ENCODE results near the gene QRICH1. TPM values are rescaled to one million over a fixed set of nuclear protein-coding genes. Genes with fewer than 3 reads are reported as not detected.

Gene QRICH1
- total RNA-seq, 2 experiments from 2014 or later = 111 to 132 TPM

DNA sequence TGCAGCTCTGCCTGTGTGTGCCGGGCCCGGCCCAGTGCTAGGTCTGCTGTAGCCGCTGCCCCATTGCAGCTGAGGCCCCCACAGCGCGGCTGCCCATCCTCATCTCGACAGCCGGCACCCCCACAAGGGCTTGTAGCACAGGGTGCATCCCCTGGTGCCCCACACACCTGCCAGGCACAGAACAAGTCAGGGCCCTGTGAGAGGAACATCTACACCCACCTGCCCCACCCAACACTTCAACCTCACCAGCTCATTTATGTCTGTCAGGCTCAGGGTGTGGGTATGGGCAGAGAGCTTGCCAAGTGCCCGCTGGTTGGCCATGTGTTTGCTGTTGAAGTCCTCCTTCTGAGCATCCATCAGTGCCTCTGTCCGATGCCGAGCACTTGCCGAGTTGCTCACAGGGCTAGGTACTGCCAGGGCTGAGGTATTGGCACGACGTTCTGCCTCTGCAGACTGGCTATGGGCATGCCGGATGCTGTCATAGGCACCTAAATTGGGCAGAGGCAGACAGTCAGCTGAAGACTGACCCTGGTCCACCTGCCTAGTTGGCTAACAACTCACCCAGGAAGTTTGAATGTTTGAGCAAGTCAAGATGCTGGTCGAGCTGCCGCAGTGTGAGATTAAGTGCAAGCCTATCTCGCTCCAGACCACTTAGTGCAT, 29.1 kb upstream of the QRICH1 start:
- TF ChIP-seq, protein P1, sequence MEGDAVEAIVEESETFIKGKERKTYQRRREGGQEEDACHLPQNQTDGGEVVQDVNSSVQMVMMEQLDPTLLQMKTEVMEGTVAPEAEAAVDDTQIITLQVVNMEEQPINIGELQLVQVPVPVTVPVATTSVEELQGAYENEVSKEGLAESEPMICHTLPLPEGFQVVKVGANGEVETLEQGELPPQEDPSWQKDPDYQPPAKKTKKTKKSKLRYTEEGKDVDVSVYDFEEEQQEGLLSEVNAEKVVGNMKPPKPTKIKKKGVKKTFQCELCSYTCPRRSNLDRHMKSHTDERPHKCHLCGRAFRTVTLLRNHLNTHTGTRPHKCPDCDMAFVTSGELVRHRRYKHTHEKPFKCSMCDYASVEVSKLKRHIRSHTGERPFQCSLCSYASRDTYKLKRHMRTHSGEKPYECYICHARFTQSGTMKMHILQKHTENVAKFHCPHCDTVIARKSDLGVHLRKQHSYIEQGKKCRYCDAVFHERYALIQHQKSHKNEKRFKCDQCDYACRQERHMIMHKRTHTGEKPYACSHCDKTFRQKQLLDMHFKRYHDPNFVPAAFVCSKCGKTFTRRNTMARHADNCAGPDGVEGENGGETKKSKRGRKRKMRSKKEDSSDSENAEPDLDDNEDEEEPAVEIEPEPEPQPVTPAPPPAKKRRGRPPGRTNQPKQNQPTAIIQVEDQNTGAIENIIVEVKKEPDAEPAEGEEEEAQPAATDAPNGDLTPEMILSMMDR (conservative IDR thresholded peaks at IDR 0.05; ENCODE audit: low read length) = no peak
- TF ChIP-seq EZH2phosphoT487 (IDR thresholded peaks at IDR 0.05; ENCODE audit: borderline replicate concordance, low read depth, low read length) = no peak
- no peak overlapping the region for H3K4me2 ChIP-seq (ENCODE audit: low read length)
- H3K9me3 ChIP-seq (ENCODE audit: low read length) = no peaks in the 10 kb centered on the region
- peaks cover 18% of the 10 kb centered on the region for H3K79me2 ChIP-seq (ENCODE audit: insufficient read depth, low read depth, low read length)
- no peak overlapping the region for H3K4me3 ChIP-seq (ENCODE audit: low read depth, low read length, poor library complexity, severe bottlenecking)
- peaks cover 10% of the 10 kb centered on the region for H3K36me3 ChIP-seq (ENCODE audit: insufficient read depth, low read length)
- ChIA-PET CTCF (ENCODE audit: unreplicated experiment) (no interaction called here), POLR2A (no interaction called here)
- no peak for DNase-seq (ENCODE audit: low spot score)
- H3K9me2 ChIP-seq (ENCODE audit: insufficient read depth, low read length) = no peaks in the 10 kb centered on the region
- H3K27ac ChIP-seq (ENCODE audit: low read depth, low read length, poor library complexity, severe bottlenecking) = no peak overlapping the region
- no peak overlapping the region for H2AFZ ChIP-seq (ENCODE audit: low read length)
- BruUV-seq (replicated peaks) = no TSS peak
- no peaks in the 10 kb centered on the region for H4K20me1 ChIP-seq (ENCODE audit: insufficient read depth, low read length)
- intact Hi-C loops (cut with micrococcal nuclease; ENCODE audit: unreplicated experiment) = no loop called here
- peaks cover 22% of the 10 kb centered on the region for H3K4me1 ChIP-seq (ENCODE audit: insufficient read depth, low read length, poor library complexity, severe bottlenecking)

DNA sequence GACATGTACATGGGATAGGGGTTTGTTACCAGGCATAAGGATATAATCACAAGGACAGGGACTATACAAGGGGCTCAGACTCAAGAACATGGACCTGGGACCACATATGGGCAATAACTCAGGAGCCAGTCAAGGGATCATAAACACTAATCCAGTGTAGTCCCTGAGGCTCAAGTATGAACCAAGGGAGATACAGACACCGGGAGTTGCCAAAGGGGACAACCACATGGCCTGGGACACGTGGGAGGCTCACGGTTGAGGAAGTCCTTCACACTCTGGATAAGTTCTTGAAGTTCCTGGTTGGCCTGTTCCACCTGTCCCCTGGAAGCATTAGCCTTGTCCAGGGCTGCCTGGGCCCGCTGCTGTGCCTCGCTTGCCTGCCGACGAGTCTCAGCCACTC, 28.6 kb upstream of the QRICH1 start:
- Histone ChIP-seq H3K9me2 (ENCODE audit: insufficient read depth, low read length) (no peaks in the 10 kb centered on the region), H3K9me3 (ENCODE audit: low read length) (no peaks in the 10 kb centered on the region), H3K36me3 (ENCODE audit: insufficient read depth, low read length) (peaks cover 16% of the 10 kb centered on the region), H3K4me2 (ENCODE audit: low read length) (no peak overlapping the region), H4K20me1 (ENCODE audit: insufficient read depth, low read length) (no peaks in the 10 kb centered on the region), H3K27ac (ENCODE audit: low read depth, low read length, poor library complexity, severe bottlenecking) (no peak overlapping the region), H2AFZ (ENCODE audit: low read length) (no peak overlapping the region), H3K4me1 (ENCODE audit: insufficient read depth, low read length, poor library complexity, severe bottlenecking) (peaks cover 22% of the 10 kb centered on the region), H3K4me3 (ENCODE audit: low read depth, low read length, poor library complexity, severe bottlenecking) (no peak overlapping the region), H3K79me2 (ENCODE audit: insufficient read depth, low read depth, low read length) (peaks cover 18% of the 10 kb centered on the region)
- no peak for TF ChIP-seq EZH2phosphoT487 (IDR thresholded peaks at IDR 0.05; ENCODE audit: borderline replicate concordance, low read depth, low read length)
- TF ChIP-seq, protein P1 (conservative IDR thresholded peaks at IDR 0.05; ENCODE audit: low read length) = no peak
- ChIA-PET CTCF (ENCODE audit: unreplicated experiment) (no interaction called here), POLR2A (no interaction called here)
- no TSS peak for BruUV-seq (replicated peaks)
- intact Hi-C loops (cut with micrococcal nuclease; ENCODE audit: unreplicated experiment) = no loop called here
- no peak for DNase-seq (ENCODE audit: low spot score)

DNA sequence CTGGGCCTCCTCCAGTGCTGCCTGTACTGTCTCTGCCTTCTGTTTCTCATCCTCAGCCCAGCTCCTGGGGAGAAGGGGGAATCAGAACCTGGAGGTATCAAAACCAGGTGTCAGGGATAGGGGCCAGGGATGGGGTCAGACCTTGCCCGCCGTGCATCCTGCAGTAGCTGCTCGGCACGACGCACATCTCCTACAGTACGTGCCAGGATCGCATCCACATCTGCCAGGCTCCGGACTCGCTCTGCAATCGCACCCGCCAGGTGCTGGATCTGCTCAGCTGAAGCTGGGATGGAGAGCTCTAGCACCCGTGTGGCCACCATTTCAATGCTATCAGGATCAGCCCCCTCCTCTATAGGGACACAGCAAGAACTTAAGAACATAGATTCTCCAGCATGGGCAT, 28.2 kb upstream of the QRICH1 start:
- TF ChIP-seq, protein P1 (conservative IDR thresholded peaks at IDR 0.05; ENCODE audit: low read length) = no peak
- no peak for TF ChIP-seq EZH2phosphoT487 (IDR thresholded peaks at IDR 0.05; ENCODE audit: borderline replicate concordance, low read depth, low read length)
- peaks cover 22% of the 10 kb centered on the region for H3K4me1 ChIP-seq (ENCODE audit: insufficient read depth, low read length, poor library complexity, severe bottlenecking)
- intact Hi-C loops (cut with micrococcal nuclease; ENCODE audit: unreplicated experiment) = no loop called here
- no peak for DNase-seq (ENCODE audit: low spot score)
- H3K27ac ChIP-seq (ENCODE audit: low read depth, low read length, poor library complexity, severe bottlenecking) = no peak overlapping the region
- no peak overlapping the region for H3K4me3 ChIP-seq (ENCODE audit: low read depth, low read length, poor library complexity, severe bottlenecking)
- no peak overlapping the region for H3K4me2 ChIP-seq (ENCODE audit: low read length)
- peaks cover 20% of the 10 kb centered on the region for H3K36me3 ChIP-seq (ENCODE audit: insufficient read depth, low read length)
- H2AFZ ChIP-seq (ENCODE audit: low read length) = no peak overlapping the region
- H4K20me1 ChIP-seq (ENCODE audit: insufficient read depth, low read length) = no peaks in the 10 kb centered on the region
- H3K79me2 ChIP-seq (ENCODE audit: insufficient read depth, low read depth, low read length) = peaks cover 18% of the 10 kb centered on the region
- POLR2A ChIA-PET = interaction anchor here (1.6 kb wide), 1 partner anchor 18 kb away, joined by 4 read pairs; the partner anchor contains the start of gene QARS1
- H3K9me2 ChIP-seq (ENCODE audit: insufficient read depth, low read length) = no peaks in the 10 kb centered on the region
- BruUV-seq (replicated peaks) = no TSS peak
- CTCF ChIA-PET (ENCODE audit: unreplicated experiment) = no interaction called here
- H3K9me3 ChIP-seq (ENCODE audit: low read length) = no peaks in the 10 kb centered on the region
